HG02623 (cell line): ENCODE results near the gene CPEB4.

Experiments
- ATAC-seq: cut with Tn5 transposase; IDR thresholded peaks from one replicate; pipeline ENCODE4 v1.9.1; 2021; ENCODE audit warnings: moderate library complexity; ENCODE audit not compliant: unreplicated experiment

The CPEB4 gene

DNA sequence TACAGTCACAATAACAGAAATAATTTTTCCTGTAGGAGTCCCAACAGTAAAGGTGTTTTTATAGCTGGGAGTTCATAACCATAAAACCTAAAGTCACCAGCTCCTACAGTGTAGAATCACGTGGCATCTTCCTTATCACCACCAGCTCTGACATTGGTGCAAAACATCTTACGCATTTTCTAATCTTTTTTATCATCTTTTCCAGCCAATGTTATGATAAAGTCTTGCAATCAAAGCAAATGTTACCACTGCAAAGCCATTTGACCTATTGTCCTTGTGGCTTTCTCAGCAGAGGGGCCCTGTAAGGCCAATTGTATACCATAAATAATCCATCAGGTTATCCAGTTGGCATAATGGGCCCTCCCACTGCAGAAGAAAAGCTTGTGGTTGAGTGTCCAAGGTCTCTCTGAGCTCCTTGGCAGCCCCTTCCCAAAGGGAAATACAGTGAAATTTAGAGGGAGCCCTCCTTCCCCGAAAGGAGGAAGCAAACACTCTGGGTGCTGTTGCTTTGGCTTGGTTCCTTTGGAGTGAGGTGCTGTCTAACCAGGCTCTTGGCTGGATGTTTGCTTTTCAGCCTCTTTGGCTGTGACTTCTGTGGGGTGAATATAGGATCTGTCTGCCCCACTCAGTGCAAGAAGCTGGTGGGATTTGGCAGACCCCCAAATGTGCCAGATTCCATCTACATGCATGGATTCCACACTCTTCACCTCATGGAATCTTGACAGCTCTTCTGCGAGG is 29.3 kb upstream of the CPEB4 start:
- no peak for ATAC-seq

- no peak for ATAC-seq
Measured at GRCh38 chr5:173859408-173860159, 28.6 kb upstream of the CPEB4 start.

GRCh38 chr5:173862047-173862477 is 26.1 kb upstream of the CPEB4 start:
- no peak for ATAC-seq

GRCh38 chr5:173863359-173863758 is 24.8 kb upstream of the CPEB4 start:
- ATAC-seq, result no peak

- no peak for ATAC-seq
Measured at GRCh38 chr5:173864126-173865050, 23.8 kb upstream of the CPEB4 start.

DNA sequence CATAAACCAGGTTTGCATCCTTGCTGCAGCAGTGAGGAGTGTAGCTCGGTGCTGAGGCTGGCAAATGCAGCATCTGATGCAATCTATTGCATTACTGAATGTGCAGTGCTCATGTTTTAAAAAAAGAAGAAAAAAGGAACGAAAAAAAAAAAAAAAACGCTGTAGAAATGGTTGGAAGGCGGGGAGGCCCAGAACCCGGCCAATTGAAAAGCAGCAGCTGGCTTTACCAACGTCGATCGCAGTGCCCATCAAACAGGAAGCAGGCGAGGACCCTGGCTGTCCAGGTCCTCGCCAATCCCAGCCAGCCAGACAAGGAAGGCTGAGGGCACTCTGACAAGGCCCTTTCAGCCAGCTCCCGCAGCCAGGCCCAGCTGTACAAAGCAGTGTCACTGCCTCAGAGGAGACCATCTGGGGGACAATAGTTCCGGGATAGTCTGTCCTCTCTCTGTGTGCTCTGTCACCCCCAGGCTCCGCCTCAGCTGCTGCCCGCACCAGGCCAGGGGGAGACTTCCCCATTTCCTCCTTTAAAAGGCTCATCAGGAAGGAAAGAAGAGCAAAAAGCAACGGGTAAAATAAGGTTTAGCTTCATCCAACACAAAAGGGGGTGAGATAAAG is 21.8 kb upstream of the CPEB4 start:
- ATAC-seq, result no peak

- ATAC-seq, result no peak
Measured at GRCh38 chr5:173866858-173867679, 21.1 kb upstream of the CPEB4 start.

DNA sequence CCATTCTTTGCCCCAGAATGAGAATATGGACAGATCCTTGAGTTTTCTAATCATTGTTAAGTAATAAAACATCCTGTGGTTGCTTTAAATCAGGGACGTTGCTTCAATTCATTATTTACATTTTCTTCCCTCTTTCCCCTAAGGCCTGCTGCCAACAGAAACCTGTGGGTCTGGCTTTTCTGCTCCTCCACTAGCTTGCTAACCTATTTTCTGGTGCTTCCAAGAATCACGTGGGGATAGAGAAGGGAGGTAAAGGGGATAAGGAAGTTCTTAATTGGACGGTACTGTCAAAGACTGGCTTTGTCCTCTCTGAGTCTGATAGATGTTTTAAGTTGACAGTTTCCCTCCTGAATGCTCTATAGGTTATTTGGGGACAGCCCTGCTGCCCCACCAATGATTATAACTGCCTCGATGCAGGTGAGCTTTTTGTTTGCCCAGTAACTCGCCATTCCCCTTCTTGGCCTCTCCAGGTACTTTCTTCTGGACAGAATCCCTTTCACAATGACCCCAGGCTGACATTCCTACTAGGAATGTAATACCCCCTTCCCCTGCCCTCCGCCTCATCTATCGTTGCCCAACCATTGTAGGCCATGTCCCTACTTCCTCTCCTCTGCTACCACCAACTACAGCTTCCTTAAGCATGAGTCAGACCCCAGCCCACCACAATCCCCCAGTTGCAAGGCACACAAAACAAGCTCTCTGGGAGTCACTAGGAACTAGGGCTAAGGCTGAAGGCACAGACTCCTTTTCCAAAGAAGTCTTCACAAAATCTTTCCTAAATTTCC is 19.9 kb upstream of the CPEB4 start:
- no peak for ATAC-seq

- ATAC-seq, result no peak
Measured at GRCh38 chr5:173869316-173869715, 18.8 kb upstream of the CPEB4 start.

DNA sequence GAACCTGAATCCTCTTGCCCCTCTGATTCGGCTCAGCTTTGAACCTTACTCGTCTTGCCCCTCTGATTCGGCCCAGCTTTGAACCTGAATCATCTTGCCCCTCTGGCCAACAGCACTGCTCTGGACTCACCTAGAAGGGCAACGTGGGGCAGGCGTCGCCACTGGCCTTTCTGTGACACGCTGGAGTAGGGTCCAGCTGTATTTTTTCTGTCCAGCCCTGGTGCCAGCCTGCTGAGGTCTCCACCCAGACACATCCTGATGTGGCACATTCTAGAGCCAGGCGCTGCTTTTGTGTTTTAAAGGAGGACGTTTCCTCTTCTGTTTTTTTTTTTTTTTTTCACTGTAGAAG is 15.2 kb upstream of the CPEB4 start:
- no peak for ATAC-seq

DNA sequence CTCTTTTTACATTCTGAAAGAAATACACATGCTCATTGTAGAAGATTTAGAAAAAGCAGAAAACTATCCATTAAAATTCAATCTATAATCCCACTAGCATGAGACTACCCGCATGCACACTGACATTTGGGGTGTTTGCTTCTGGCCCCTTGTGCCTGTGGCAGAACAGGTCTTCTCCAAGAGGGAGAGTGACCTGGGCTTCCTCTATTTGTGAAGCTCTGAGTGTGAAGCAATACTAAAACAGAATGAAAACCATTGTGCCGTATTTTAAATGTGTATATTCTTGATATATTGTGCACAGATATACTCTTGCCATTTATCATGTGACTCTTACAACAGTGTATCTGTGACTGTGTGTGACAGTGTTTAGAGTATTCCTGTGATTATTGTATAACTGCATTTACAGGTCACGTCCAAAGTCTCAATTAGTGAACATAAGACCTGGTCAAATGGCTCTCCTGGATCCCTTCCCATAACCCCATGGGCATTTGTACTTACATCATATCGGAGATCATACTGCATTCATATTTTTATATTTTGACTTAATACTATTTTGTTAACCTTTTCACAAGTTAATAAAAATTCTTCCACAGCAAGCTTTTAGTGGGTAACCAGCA is 14.7 kb upstream of the CPEB4 start:
- ATAC-seq, result no peak

DNA sequence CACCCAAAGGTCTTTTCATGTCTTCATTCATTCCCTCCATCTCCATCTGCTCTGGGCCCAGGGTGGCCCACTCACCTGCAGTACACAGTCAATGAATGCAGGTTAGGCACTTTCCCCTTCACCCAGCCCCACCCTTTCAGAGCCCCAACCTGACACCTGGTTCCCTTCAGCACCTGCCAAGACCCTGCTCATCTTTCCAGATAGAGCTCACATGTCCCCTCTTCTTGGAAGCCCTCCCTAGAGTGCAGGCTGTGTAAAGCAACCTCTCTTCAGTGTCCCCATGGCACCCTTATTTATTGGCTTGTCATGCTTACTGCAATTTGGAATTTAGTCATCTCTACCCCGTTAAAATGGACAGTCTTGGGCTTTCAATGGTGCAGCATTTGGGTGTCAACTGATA is 13.0 kb upstream of the CPEB4 start:
- no peak for ATAC-seq

DNA sequence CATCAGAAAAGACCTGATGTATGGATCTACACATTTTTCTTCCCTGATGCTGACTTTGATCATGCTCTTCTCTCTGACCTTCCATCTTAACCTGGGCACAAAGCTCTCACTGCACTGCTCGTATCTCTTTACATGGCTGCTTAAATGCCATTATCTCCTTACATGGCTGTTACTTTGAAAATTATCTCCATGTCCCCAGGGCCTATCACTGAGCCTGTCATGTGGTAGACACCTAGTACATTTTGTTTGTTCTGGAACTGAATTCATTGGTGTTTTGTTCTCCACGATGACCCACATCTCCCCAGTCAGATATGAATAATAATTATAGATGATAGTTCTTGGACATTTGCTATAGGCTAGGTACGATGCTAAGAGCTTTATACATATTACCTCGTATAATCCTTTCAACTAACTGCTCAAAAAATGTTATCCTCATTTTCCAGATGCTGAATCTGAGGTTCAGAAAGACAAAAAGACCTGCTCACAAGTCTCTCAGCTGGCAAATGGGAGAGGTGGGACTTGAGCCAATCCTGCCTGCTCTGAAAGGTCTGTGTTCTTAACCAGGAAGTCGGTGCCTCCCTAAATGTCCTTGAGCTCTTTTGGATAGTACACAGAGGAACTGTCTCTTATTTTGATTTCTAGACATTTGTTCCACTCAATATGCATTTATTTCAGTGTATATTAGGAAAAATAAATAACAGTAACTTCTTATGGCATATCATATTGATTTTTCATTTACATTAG is 9.8 kb upstream of the CPEB4 start:
- ATAC-seq, result no peak

DNA sequence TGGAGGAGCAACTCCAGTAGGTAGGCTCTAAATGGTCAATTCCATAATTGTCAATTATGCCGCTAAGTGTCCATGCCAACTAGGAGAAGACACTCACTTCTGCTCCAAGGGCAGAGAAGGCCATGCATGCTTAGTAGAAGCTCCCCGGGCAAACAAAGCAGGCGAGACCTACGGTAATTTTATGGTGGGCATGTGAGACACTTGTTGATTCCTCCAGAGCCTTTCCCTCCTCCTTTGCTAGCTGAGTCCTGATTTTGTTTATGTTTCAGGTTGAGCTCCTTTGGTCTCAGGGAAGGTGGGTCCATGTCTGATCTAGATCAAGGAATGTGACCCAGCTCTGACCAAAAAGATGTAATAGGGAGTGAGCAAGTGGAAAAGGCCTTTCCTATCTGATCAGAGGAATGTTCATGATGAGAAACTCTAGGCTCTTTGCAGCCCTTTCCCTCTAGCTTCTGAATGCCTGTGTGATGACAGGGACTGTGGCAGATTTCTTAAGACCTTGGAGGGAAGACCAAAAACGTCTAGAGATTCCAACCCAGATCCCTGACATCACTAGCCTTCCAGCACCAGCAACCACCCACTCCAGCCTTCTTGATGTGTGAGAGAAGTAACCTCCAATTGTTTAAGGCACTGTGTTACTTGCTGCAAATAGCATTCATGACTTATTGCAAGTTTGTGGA is 7.7 kb upstream of the CPEB4 start:
- ATAC-seq, result no peak

GRCh38 chr5:173881811-173882575 is 6.2 kb upstream of the CPEB4 start:
- ATAC-seq, result no peak

DNA sequence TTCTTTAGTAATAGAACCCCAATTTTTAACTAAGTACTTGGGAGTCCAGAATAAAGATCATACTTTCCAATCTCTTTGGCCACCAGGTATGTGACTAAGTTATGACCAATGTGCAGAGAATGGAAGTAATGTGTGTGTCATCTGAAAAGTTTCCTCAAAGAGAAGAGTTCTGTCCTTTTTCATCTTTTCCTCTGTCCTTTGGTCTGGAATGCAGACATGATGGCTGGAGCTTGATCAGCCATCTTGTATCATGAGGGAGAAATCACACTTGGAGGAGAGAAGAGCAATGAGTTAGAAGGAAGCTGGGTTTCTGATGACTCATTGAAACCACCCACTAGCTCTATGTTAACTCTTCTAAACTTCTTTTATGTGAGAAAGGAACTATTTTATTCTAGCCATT is 5.5 kb upstream of the CPEB4 start:
- ATAC-seq, result no peak

DNA sequence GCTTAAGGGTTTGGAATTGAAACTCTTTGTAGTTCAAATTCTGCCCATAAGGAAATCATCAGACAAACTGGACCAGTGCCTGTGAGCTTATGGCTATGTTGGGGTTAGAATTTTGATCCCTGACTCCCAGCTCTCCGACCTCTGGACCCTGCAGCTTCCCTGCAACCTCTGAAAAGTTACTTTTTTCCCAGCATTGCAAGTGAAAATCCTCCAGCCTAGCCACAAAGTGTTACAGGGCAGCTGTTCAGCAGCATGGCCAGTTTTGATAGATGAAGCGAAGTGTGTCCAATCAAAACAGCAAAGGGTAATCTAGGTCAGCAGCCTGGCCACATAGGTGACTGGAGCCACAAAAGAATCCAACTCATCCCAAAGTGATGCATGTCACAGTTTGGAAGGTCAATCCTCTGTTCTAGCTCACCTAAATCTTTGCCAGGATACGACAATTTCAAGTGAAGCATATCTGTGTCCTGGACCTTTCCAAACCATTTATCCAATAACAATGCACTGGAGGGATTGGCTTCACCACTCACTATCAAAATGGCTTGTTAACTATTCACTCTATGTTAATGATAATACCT is 4.7 kb upstream of the CPEB4 start:
- ATAC-seq, result no peak
